GM18909 (cell line): ENCODE results near the gene UGT1A9.

ENCODE experiments used
- ATAC-seq: cut with Tn5 transposase; IDR thresholded peaks from one replicate; pipeline ENCODE4 v1.9.1; 2021; ENCODE audit warnings: mild to moderate bottlenecking; ENCODE audit not compliant: unreplicated experiment, poor library complexity

Gene UGT1A9

DNA sequence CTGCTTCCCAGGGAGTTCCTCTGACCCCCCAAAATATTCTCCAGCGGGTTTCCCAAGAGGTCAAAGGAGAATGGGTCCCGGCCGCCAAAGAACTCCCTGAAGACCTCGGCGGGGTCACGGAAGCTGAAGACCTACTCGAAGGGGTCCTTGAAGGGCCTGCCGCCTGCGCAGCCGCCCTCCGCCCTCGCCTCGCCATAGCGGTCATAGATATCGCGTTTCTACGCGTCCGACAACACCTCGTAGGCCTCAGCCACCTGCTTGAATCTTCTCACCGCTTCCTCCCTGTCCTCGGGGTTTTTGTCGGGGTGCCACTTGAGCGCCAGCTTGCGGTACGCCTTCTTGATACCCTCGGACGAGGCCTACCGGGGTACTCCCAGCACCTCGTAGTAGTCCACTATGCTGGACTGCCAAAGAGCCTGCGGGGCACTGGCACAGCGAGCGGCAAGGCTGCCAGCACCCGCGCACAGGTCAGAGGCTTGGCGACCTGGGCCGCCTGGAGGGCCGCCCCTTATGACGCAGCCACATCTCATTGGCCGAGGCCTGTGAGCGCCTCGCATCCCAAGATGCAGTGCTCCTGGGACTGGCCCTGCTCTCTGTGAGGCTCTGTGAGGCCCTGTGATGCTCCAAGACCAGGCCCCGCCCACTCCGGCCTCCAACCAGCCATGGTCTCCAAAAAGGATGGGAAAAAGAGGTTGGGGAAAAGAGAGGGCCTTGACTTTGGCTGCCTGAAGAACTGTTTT is 83.3 kb downstream of the UGT1A9 start:
- no peak for ATAC-seq

DNA sequence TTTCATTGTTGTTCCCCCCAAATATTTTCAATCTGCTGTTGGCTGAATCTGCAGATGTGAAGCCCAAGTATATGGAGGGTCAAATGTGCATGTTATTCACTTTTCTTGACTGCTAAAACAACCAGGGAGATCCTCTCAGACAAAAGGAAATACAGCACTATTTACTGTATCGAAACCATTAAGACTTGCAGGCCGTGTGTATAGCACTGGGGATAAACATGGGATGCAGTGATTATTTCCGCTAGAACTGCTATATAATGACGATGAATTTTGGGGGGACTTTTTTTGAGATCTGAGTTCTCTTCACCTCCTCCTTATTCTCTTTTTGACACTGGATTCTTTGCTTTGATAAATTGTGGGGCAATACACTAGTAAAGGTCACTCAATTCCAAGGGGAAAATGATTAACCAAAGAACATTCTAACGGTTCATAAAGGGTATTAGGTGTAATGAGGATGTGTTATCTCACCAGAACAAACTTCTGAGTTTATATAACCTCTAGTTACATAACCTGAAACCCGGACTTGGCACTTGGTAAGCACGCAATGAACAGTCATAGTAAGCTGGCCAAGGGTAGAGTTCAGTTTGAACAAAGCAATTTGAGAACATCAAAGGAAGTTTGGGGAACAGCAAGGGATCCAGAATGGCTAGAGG is 84.9 kb downstream of the UGT1A9 start:
- ATAC-seq = no peak

DNA sequence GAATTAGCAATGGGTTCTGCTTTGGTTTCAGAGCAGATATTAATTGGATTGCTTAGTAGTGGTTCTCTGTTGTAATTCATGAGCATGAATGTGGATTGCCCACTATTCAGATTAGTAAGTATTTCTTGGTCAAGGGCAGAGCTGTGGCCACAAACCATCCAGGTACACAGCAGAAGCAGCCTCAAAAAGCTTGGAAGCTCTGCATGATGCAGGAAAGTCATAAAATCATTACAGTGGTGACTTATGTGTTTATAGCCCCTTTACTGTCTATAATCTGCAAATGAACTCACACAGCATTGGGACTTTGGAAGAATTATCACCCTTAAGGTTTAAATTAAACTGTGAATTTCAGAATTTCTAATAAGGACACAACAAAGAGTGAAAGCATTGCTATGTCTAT is 86.4 kb downstream of the UGT1A9 start:
- no peak for ATAC-seq

DNA sequence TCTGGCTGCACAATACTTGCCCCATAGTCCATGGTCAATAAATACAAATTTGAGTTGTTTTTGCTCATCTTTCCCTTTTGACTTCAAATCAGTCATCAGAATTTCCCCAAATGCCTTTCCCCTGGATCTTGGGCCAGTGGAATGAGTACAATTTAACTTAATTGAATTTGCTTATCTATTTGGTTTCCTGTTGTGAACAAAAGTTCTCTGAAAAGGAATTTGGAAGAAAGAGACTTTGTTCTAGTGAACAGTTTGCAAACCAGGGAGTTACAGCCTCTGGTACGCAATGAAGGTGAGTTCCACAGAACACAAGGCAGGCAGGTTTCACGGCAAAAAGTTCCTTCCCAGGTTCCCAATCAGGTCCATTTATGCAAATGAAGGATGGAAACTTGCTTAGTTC is 87.2 kb downstream of the UGT1A9 start:
- no peak for ATAC-seq

DNA sequence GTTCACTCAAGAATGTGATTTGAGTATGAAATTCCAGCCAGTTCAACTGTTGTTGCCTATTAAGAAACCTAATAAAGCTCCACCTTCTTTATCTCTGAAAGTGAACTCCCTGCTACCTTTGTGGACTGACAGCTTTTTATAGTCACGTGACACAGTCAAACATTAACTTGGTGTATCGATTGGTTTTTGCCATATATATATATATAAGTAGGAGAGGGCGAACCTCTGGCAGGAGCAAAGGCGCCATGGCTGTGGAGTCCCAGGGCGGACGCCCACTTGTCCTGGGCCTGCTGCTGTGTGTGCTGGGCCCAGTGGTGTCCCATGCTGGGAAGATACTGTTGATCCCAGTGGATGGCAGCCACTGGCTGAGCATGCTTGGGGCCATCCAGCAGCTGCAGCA is 88.3 kb downstream of the UGT1A9 start, which contains the start of gene UGT1A1:
UGT1A1 (plus strand) TSS at position 228 of the 400 bp plus-strand sequence; CDS start at position 246, 18 bp downstream.
- no peak for ATAC-seq

DNA sequence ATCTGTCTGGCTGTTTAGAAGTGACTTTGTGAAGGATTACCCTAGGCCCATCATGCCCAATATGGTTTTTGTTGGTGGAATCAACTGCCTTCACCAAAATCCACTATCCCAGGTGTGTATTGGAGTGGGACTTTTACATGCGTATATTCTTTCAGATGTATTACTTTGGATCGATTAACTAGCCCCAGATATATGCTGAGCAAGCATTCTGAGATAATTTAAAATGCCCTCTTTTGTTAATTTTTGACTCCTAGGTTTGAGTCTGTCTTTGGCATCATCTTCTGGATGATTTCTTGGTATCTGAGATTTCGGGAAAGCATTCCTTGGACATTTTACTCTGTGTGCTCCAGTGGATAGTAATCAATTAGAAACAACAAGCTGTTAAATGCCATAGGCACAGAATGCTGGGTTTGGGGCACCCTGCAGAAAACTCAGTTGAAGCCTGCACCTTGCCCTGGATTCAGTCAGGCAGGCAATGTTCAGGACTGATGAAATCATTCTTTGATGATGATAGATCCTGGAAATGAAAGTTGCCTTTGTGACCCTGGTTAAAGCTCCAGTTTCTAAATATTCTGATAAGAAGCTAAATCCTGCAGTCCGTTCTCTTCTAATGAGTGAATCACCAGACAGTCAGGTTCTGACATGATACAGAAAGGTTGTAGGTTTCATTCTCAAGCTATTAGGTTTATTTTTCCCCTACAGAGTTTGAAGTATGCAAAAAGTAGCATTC is 89.5 kb downstream of the UGT1A9 start:
- ATAC-seq = no peak

DNA sequence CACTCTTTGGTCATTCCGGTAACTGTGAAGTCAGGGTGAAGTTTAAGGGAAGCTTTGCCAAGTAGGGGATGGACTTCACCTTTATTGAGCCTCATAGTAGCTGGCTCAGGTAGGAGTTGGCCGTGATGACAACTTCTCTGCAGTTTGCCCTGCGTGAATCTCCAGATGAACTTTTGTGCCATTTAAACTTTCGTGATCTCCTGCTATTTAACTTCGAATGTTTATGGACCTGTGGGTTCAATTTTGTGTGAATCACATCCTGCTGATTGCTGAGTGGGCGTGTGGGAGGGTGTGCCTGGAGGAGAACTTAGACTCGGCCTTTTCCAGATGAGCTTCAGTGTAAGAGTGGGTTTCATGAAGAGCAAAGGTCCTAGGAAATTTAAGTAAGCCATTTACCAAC is 92.6 kb downstream of the UGT1A9 start:
- ATAC-seq = no peak

DNA sequence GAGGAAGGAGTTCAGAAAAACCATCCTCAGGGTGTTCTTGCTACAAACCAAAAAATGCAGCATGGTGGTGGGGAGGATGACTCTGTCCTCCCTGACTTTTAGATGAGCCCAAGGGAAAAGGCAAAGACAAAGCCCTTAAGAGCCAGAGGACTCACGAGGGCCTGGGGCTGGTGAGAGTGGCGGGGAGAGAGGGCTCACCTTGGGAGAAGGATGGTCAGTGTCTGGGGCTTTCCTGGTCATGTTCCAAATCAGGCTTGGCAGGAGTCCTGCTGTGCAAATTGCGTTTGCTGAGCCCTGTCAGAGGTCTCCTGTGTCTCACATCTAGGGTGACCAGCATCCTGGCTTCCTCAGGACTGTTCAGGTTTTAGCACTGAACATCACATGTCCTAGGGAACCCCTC is 93.1 kb downstream of the UGT1A9 start:
- ATAC-seq = no peak

DNA sequence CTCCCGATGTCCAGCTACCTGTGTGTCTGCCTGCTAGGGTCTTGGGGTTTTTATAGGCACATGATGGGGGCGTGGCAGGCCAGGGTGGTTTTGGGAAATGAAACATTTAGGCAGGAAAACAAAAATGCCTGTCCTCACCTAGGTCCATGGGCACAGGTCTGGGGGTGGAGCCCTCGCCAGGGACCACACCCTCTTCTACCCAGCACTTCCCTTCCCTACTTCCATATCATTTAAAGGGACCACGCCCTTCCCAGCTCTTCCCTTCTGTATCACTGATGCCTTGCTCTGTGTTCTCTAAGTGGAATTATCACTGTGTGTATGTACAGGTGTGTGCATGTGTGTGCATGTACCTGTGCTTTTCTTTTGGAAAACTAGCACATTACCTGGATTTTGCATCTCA is 94.7 kb downstream of the UGT1A9 start:
- ATAC-seq = no peak

DNA sequence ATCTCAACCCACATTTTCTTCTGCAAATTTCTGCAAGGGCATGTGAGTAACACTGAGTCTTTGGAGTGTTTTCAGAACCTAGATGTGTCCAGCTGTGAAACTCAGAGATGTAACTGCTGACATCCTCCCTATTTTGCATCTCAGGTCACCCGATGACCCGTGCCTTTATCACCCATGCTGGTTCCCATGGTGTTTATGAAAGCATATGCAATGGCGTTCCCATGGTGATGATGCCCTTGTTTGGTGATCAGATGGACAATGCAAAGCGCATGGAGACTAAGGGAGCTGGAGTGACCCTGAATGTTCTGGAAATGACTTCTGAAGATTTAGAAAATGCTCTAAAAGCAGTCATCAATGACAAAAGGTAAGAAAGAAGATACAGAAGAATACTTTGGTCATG is 96.4 kb downstream of the UGT1A9 start:
- ATAC-seq = no peak

DNA sequence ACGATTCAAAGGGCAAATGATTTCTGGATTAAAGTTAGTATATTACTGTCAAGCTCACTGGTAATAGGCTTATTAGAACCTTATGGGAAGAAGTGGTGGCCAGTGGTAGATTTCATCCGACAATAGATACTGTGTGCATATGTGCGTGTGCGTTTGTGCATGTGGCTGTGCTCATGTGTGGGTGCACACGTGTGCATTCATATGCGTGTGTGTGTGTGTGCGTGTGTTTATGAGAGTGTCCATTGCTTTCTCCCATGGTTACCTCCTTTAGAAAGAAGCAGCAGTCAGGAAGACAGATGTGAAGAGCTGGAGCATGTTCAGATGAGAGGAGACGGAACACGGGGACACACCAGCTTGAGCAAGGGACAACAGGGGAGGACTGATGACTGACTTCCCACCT is 97.6 kb downstream of the UGT1A9 start:
- ATAC-seq = no peak

DNA sequence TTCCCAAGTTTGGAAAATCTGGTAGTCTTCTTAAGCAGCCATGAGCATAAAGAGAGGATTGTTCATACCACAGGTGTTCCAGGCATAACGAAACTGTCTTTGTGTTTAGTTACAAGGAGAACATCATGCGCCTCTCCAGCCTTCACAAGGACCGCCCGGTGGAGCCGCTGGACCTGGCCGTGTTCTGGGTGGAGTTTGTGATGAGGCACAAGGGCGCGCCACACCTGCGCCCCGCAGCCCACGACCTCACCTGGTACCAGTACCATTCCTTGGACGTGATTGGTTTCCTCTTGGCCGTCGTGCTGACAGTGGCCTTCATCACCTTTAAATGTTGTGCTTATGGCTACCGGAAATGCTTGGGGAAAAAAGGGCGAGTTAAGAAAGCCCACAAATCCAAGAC is 100.5 kb downstream of the UGT1A9 start:
- ATAC-seq = no peak

DNA sequence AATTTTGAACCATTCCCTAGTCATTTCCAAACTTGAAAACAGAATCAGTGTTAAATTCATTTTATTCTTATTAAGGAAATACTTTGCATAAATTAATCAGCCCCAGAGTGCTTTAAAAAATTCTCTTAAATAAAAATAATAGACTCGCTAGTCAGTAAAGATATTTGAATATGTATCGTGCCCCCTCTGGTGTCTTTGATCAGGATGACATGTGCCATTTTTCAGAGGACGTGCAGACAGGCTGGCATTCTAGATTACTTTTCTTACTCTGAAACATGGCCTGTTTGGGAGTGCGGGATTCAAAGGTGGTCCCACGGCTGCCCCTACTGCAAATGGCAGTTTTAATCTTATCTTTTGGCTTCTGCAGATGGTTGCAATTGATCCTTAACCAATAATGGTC is 100.9 kb downstream of the UGT1A9 start:
- ATAC-seq = no peak

DNA sequence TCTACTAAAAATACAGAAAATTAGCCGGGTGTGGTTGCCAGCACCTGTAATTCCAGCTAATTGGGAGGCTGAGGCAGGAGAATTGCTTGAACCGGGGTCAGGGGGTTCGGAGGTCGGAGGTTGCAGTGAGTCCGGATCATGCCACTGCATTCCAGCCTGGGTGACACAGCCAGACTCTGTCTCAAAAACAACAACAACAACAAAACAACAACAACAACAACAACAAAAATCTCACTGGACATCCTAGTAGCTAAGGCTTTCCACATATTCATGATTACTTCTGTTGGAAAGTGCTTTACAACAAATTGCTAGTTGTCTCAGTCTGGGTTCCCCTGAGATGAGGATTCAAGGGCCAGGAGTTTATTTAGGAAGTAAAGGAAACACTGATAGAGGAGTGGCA is 102.2 kb downstream of the UGT1A9 start:
- no peak for ATAC-seq

DNA sequence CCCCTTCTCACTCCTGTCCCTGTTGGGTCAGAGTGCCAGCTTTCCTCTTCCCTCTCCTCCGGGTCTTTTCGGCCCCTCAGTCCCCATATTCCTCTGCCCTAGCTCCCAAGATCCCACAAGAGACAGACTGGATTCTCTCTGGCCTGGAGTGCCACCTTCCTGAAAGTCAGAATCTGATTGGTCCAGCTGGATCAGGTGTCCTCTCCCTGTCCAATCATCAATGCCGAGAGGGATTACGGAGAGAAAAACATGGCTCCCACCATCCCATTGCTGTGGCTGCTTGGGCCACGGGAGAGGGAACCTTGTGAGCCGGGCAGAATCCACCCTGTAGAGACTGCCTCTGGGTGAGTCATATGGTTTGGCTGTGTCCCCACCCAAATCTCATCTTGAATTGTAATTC is 103.7 kb downstream of the UGT1A9 start:
- no peak for ATAC-seq

DNA sequence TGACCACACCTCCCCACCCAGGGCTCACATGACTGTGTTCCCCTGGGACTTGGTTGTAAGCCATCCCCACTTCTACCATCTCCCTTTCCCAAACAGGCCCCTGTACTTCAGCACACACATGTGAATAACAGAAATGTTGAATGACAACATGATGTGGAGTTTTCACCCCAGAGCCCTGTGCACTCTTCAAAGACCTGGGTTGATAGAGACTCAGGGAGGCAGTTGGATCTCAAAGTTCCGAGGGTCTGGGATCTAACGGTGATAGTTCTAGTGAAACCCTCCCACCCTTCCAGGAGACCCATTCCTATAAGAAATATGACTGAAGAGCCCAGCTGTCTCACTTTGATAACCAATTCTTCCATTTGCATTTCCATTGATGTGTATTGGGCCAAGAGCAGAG is 106.3 kb downstream of the UGT1A9 start, which contains the start of gene MROH2A:
MROH2A (plus strand) TSS at position 301 of the 400 bp plus-strand sequence. CDS start 1,029 bp downstream, outside the sequence.
- no peak for ATAC-seq

DNA sequence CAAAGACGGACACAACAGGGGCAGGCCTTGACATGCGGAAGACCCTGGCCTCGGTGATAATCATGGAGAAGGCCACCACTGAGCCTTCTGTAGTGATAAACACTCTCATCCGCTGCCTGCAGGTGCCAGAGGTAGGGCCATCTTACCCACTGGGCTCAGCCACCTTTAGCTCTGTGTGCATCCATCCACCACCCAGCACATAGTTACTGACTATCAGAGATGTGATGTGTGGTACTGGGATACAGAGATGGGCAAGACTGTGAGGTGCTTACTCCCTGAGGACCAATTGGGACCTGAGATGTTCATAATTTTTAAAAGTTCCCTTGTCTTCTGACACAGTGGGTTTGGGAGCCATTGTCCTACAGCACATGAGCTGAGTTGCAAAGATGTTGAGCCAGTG is 108.0 kb downstream of the UGT1A9 start:
- no peak for ATAC-seq

DNA sequence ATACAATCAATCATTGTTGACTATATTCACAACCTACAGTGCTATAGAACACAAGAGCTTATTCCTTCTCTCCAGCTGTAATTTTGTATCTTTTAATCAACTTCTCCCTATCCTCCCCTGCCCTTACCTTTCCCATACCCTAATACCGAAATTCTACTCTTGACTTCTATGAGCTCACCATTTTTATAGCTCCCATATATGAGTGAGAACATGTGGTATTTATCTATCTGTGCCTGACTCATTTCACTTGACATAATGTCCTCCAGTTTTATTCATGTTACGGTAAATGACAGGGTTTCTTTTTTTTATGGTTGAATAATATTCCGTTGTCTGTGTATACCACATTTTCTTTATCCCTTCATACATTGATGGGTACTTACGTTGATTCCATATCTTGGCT is 109.1 kb downstream of the UGT1A9 start:
- ATAC-seq = no peak

DNA sequence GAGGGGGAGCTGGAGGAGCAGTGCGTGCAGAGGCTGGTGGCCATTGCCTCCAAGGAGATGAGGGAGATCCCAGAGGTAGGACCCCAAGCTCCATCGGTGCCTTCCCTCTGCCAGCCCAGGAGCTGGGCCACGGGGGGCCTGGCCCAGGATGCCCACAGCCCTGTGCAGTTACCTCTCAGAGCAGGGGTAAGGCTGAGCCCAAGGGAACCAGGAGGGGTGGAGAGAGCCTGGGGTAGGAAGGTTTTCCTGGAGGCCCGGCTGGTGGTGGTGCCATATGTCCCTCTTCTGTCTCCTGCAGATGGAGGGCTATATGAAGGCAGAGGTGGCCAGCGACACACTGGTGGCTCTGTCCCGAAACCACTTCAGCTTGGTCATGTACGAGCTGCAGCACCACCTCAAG is 117.9 kb downstream of the UGT1A9 start:
- ATAC-seq = no peak

DNA sequence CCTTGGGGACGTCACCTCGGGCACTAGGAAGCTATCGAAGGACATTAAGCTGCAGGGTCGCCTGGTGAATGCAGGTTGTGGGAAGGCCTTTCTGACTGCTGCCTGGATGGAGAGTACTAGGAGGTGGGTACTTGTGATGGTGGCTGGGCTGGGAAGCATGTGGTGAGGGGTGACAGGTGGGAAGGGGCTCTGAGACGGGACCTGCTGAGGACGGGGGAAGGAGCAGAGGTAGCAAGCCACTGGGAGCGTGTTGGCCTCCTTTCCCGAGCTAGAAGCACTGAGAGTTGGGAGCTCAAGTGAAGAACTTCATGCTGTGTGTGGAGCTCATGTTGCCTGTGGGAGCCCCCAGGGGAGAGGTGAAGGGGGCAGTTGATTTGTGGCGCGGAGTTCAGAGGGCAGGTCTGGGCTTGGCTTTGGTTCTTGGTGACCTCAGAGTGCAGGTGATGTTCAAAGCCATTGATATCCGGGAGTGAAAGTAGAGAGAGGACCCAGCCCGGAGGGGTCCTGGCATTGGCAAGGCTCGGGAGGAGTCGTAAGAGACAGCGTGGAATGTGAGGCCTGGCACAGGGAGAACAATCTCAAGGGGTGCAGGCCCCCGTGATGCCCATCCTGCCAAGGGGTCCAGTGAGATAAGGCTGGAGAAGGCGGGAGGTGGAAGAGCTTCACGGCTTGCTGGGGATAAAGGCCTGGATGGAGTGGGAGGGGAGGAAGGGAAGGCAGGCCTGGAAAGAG is 119.6 kb downstream of the UGT1A9 start:
- no peak for ATAC-seq

DNA sequence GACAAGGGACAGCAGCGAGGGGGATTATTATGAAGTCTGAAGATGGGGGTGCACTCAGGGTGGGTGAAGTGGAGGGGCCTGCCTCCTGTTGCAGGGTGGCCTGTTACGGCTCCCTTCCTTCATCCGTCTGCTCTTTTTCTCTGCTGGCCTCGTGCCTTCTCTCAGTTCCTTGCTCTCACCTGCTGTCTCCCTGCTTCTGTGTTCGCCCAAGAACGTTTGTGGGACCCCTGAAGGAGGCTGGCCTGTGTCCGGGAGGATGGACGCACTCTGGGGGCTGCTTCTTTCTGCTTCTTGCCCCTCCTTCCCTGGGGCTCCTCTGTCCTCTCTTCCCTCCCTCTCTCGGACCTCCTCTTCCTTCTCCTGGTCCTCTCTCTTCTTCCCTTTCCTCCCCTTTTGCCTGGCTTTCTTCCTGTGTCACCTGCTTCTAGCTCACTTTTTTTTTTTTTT is 120.2 kb downstream of the UGT1A9 start:
- no peak for ATAC-seq
